ENCODE results near the gene PDILT. TPM values are rescaled to one million over a fixed set of nuclear protein-coding genes. Genes with fewer than 3 reads are reported as not detected.

PDILT gene
- total and polyA plus RNA-seq, 9 of the 15 experiments (the other 6 are each of a cell fraction or from before 2014, with no cell fraction given): not detected

- TF ChIP-seq PRDM10 (IDR thresholded peaks at IDR 0.05; ENCODE audit: partially characterized antibody): no peak
- TF ChIP-seq ELF2 (CRISPR knock-in tag; IDR thresholded peaks at IDR 0.05): no peak
- TF ChIP-seq NR2F6 (CRISPR knock-in tag; IDR thresholded peaks at IDR 0.05): no peak
- no peak for TF ChIP-seq POU5F1 (IDR thresholded peaks at IDR 0.05; ENCODE audit: borderline replicate concordance, low read depth, low read length, partially characterized antibody)
Observed at GRCh38 chr16:20347666-20348364, 56.7 kb downstream of the PDILT start (continued).

GRCh38 chr16:20344611-20345010, 59.9 kb downstream of the PDILT start:
- H3K79me2 ChIP-seq (ENCODE audit: control insufficient read depth, insufficient read depth, low read length): no peaks in the 10 kb centered on the region
- intact Hi-C loops (cut with micrococcal nuclease): no loop called here
- no TSS peak for BruUV-seq (replicated peaks)
- H3K4me3 ChIP-seq: no peak overlapping the region
- no peak overlapping the region for H3K9ac ChIP-seq (ENCODE audit: insufficient read depth in 1 of 2, low read depth in 2 of 2, low read length in 2 of 2)
- POLR2A ChIA-PET: no interaction called here
- 0 out of 2 replicates have a peak, but pooled peaks cover 6% of the 10 kb centered on the region for H4K20me1 ChIP-seq (replicated peaks; ENCODE audit: control insufficient read depth, insufficient read depth, low read length)
- no peaks in the 10 kb centered on the region for H3K36me3 ChIP-seq (ENCODE audit: control insufficient read depth, insufficient read depth, low read length)
- H3K4me2 ChIP-seq (ENCODE audit: insufficient read depth, low read length): no peak overlapping the region
- 0% methylated on average over 5 of the region's 5 CpGs for WGBS (ENCODE audit: insufficient coverage, low coverage, missing lambda C conversion rate)
- H2AFZ ChIP-seq (ENCODE audit: low read depth, low read length): no peak overlapping the region
- CTCF ChIA-PET (ENCODE audit: low intra/inter-chr PET ratio): no interaction called here
- no peak for ATAC-seq
- TF ChIP-seq HOXB6 (CRISPR knock-in tag; IDR thresholded peaks at IDR 0.05; ENCODE audit: borderline replicate concordance): no peak
- no peak for FAIRE-seq
- H3K27ac ChIP-seq (ENCODE audit: extremely low read depth, low read depth, low read length): no peak overlapping the region
- H3K9me3 ChIP-seq (replicated peaks; ENCODE audit: control insufficient read depth, insufficient read depth, low read depth, low read length): no peaks in the 10 kb centered on the region
- peaks cover 0 to 24% of the 10 kb centered on the region in 2 experiments; a peak in 3 of 5 replicates for H3K27me3 ChIP-seq (ENCODE audit: control insufficient read depth in 2 of 2, insufficient read depth in 2 of 2, low read length in 2 of 2)
- H3K9me1 ChIP-seq (ENCODE audit: control insufficient read depth, insufficient read depth, low read length): no peaks in the 10 kb centered on the region
- in situ Hi-C loops (cut with MboI): no loop called here
- peaks cover 0 to 8% of the 10 kb centered on the region in 2 experiments; a peak in 1 of 5 replicates for H3K4me1 ChIP-seq (replicated peaks in 1 of 2; ENCODE audit: control insufficient read depth in 2 of 2, insufficient read depth in 2 of 2, low read length in 2 of 2)
- no peak for DNase-seq (ENCODE audit: extremely low read depth in 1 of 4, low spot score in 3 of 4)
